ENCODE results near the gene KLK14.

Gene KLK14

DNA sequence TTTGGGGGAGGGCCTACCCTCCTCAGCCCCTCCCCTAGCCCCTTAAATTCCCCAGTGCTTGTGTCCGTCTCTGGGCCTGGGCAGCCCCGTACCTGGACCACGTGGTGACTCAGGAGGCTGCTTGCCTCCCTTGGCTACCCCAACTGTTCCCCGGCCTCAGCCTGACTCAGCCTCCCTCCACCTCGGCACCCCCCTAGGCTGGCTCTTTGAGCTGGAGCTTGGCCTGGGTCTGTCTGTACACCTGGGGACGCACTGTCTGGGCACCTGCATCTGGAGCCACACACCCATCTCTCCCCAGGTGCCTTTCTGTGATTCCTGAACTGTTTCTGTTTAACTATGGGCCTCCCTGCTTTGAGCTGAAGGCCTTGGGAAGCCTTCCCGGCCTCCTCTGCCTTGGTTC lies 1.8 kb upstream of the KLK14 start:
- H3K4ac ChIP-seq (ENCODE audit: low read depth, low read length), result no peak overlapping the region
- no CpG with 5 or more reads among the region's 7 CpGs for WGBS (ENCODE audit: extremely low coverage, insufficient coverage, insufficient read length)
- no peaks in the 10 kb centered on the region for H3K79me1 ChIP-seq (ENCODE audit: low read length)
- no peaks in the 10 kb centered on the region for H3K79me2 ChIP-seq (ENCODE audit: control insufficient read depth, insufficient read depth, low read length, poor library complexity)
- H3K4me3 ChIP-seq (ENCODE audit: low read depth, low read length), result no peak overlapping the region
- no peaks in the 10 kb centered on the region for H3K4me1 ChIP-seq (ENCODE audit: control insufficient read depth in 1 of 2, insufficient read depth in 2 of 2, low read length in 2 of 2)
- no peak for DNase-seq
- H2AFZ ChIP-seq (ENCODE audit: insufficient read depth, low read length, poor library complexity), result no peak overlapping the region
- no peak overlapping the region for H2AK5ac ChIP-seq (ENCODE audit: low read length)
- no peak overlapping the region for H3K23ac ChIP-seq (ENCODE audit: low read length)
- H3K9ac ChIP-seq (ENCODE audit: low read length), result no peak overlapping the region
- H3K4me2 ChIP-seq (ENCODE audit: low read length), result no peak overlapping the region
- H3K27ac ChIP-seq (ENCODE audit: low read depth, low read length), result no peak overlapping the region
- H4K91ac ChIP-seq (ENCODE audit: low read depth, low read length), result no peak overlapping the region
- H4K8ac ChIP-seq (ENCODE audit: low read depth, low read length), result no peak overlapping the region
- no peak overlapping the region for H4K12ac ChIP-seq (ENCODE audit: low read depth, low read length)
- no peak overlapping the region for H3K14ac ChIP-seq (ENCODE audit: low read length)
- H3K36me3 ChIP-seq (ENCODE audit: control insufficient read depth in 1 of 2, insufficient read depth in 2 of 2, low read length in 2 of 2), result no peaks in the 10 kb centered on the region
- no peak overlapping the region for H2BK5ac ChIP-seq (ENCODE audit: low read depth, low read length, poor library complexity)
- no peak overlapping the region for H2BK120ac ChIP-seq (ENCODE audit: insufficient read depth, low read length, poor library complexity)
- no peak overlapping the region for H2BK12ac ChIP-seq (ENCODE audit: low read length)
- H3K27me3 ChIP-seq (ENCODE audit: insufficient read depth, low read length), result no peaks in the 10 kb centered on the region
- H3K9me3 ChIP-seq (ENCODE audit: insufficient read depth, low read depth, low read length), result no peaks in the 10 kb centered on the region
- H3K18ac ChIP-seq (ENCODE audit: low read length), result no peak overlapping the region

DNA sequence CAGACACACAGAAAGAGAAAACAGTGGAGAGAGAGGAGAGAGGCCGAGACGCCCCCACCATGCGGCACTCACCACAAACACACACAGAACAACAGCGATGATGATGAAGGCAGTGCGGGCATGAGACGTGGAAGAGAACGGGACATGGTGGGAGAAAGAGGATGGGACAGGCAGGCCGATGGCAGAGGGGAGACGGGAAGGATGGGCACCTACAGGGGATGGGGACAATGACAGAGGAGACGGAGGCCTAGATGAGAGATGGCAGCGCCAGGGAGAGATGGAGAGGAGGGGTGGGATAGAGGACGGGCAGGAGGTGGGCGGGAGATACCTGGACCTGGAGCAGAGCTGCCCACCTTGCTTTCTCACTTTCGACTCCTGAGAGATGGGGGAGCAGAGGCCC lies 1.1 kb upstream of the KLK14 start:
- Histone ChIP-seq H3K14ac (ENCODE audit: low read length) (no peak overlapping the region), H4K12ac (ENCODE audit: low read depth, low read length) (no peak overlapping the region)
- WGBS (ENCODE audit: extremely low coverage, insufficient coverage, insufficient read length), result no CpG with 5 or more reads among the region's 14 CpGs

DNA sequence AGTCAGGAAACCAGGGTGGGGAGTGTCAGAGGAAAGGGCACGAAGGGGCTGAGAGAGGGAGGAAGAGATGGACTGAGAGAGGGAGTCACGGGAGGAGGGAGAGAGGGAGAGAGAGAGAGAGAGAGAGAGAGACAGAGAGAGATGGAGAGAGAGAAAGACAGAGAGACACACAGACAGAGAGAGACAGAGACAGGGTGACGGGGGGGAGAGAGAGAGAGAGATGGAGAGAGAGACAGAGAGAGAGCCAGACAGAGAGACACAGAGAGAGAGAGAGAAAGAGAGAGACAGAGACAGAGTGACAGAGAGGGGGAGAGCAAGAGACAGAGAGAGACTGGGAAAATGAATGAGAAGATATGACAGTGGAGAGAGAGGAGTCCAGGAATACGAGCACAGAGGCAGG lies 494 bp upstream of the KLK14 start:
- Histone ChIP-seq H3K27ac (ENCODE audit: low read depth, low read length) (no peak overlapping the region), H4K91ac (ENCODE audit: low read depth, low read length) (no peak overlapping the region), H3K27me3 (ENCODE audit: insufficient read depth, low read length) (no peaks in the 10 kb centered on the region), H3K18ac (ENCODE audit: low read length) (no peak overlapping the region), H4K12ac (ENCODE audit: low read depth, low read length) (no peak overlapping the region), H2AFZ (ENCODE audit: insufficient read depth, low read length, poor library complexity) (no peak overlapping the region), H3K4me2 (ENCODE audit: low read length) (no peak overlapping the region), H2BK5ac (ENCODE audit: low read depth, low read length, poor library complexity) (no peak overlapping the region), H3K9ac (ENCODE audit: low read length) (no peak overlapping the region), H3K36me3 (ENCODE audit: control insufficient read depth in 1 of 2, insufficient read depth in 2 of 2, low read length in 2 of 2) (no peaks in the 10 kb centered on the region), H3K23ac (ENCODE audit: low read length) (no peak overlapping the region), H2BK12ac (ENCODE audit: low read length) (no peak overlapping the region), H3K14ac (ENCODE audit: low read length) (no peak overlapping the region), H3K4ac (ENCODE audit: low read depth, low read length) (no peak overlapping the region), H3K79me1 (ENCODE audit: low read length) (no peaks in the 10 kb centered on the region), H3K4me3 (ENCODE audit: low read depth, low read length) (no peak overlapping the region), H2AK5ac (ENCODE audit: low read length) (no peak overlapping the region), H2BK120ac (ENCODE audit: insufficient read depth, low read length, poor library complexity) (no peak overlapping the region), H3K79me2 (ENCODE audit: control insufficient read depth, insufficient read depth, low read length, poor library complexity) (no peaks in the 10 kb centered on the region), H3K4me1 (ENCODE audit: control insufficient read depth in 1 of 2, insufficient read depth in 2 of 2, low read length in 2 of 2) (no peaks in the 10 kb centered on the region), H3K9me3 (ENCODE audit: insufficient read depth, low read depth, low read length) (peaks cover 2% of the 10 kb centered on the region), H4K8ac (ENCODE audit: low read depth, low read length) (no peak overlapping the region)
- WGBS (ENCODE audit: extremely low coverage, insufficient coverage, insufficient read length), result no CpG with 5 or more reads among the region's 4 CpGs
- no peak for DNase-seq

More for the DNA sequence above, 1.1 kb upstream of the KLK14 start:
- no peak overlapping the region for H2AFZ ChIP-seq (ENCODE audit: insufficient read depth, low read length, poor library complexity)
- no peaks in the 10 kb centered on the region for H3K36me3 ChIP-seq (ENCODE audit: control insufficient read depth in 1 of 2, insufficient read depth in 2 of 2, low read length in 2 of 2)
- no peak overlapping the region for H2BK120ac ChIP-seq (ENCODE audit: insufficient read depth, low read length, poor library complexity)
- H2AK5ac ChIP-seq (ENCODE audit: low read length), result no peak overlapping the region
- H3K9ac ChIP-seq (ENCODE audit: low read length), result no peak overlapping the region
- no peaks in the 10 kb centered on the region for H3K79me2 ChIP-seq (ENCODE audit: control insufficient read depth, insufficient read depth, low read length, poor library complexity)
- H3K27me3 ChIP-seq (ENCODE audit: insufficient read depth, low read length), result no peaks in the 10 kb centered on the region
- no peak overlapping the region for H3K4me3 ChIP-seq (ENCODE audit: low read depth, low read length)
- H3K79me1 ChIP-seq (ENCODE audit: low read length), result no peaks in the 10 kb centered on the region
- no peak overlapping the region for H2BK5ac ChIP-seq (ENCODE audit: low read depth, low read length, poor library complexity)
- H3K27ac ChIP-seq (ENCODE audit: low read depth, low read length), result no peak overlapping the region
- H4K91ac ChIP-seq (ENCODE audit: low read depth, low read length), result no peak overlapping the region
- no peak overlapping the region for H3K18ac ChIP-seq (ENCODE audit: low read length)
- H3K23ac ChIP-seq (ENCODE audit: low read length), result no peak overlapping the region
- no peak overlapping the region for H3K4ac ChIP-seq (ENCODE audit: low read depth, low read length)
- H2BK12ac ChIP-seq (ENCODE audit: low read length), result no peak overlapping the region
- no peaks in the 10 kb centered on the region for H3K4me1 ChIP-seq (ENCODE audit: control insufficient read depth in 1 of 2, insufficient read depth in 2 of 2, low read length in 2 of 2)
- H3K9me3 ChIP-seq (ENCODE audit: insufficient read depth, low read depth, low read length), result peaks cover 2% of the 10 kb centered on the region
- H4K8ac ChIP-seq (ENCODE audit: low read depth, low read length), result no peak overlapping the region
- no peak for DNase-seq
- no peak overlapping the region for H3K4me2 ChIP-seq (ENCODE audit: low read length)

DNA sequence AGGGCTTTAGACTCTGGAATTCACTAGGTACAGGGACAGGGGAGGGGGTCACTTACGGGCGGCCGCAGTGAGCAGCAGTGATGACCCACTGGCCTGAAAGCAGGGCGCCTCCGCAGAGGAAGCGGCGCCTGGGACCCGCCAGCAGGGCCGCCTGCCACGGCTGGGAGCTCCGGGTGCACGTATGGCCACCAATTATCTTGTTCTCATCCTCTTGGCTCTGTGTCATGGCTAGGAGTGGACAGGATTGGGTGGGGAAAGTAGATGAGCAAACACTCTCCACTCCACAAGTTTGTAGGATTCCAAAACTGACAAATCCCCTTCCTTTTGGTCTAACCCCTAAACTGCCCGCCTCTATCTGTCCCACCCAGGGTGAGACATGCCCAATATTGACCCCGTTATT lies 1.2 kb downstream of the KLK14 start:
- Histone ChIP-seq H3K36me3 (ENCODE audit: control insufficient read depth in 1 of 2, insufficient read depth in 2 of 2, low read length in 2 of 2) (no peaks in the 10 kb centered on the region), H4K8ac (ENCODE audit: low read depth, low read length) (no peak overlapping the region), H3K9me3 (ENCODE audit: insufficient read depth, low read depth, low read length) (peaks cover 2% of the 10 kb centered on the region), H3K4ac (ENCODE audit: low read depth, low read length) (no peak overlapping the region), H2BK12ac (ENCODE audit: low read length) (no peak overlapping the region), H2AK5ac (ENCODE audit: low read length) (no peak overlapping the region), H3K79me1 (ENCODE audit: low read length) (no peaks in the 10 kb centered on the region), H3K4me2 (ENCODE audit: low read length) (no peak overlapping the region), H2AFZ (ENCODE audit: insufficient read depth, low read length, poor library complexity) (no peak overlapping the region), H2BK120ac (ENCODE audit: insufficient read depth, low read length, poor library complexity) (no peak overlapping the region), H3K9ac (ENCODE audit: low read length) (no peak overlapping the region), H4K91ac (ENCODE audit: low read depth, low read length) (no peak overlapping the region), H3K79me2 (ENCODE audit: control insufficient read depth, insufficient read depth, low read length, poor library complexity) (no peaks in the 10 kb centered on the region), H3K4me3 (ENCODE audit: low read depth, low read length) (no peak overlapping the region), H3K18ac (ENCODE audit: low read length) (no peak overlapping the region), H3K27me3 (ENCODE audit: insufficient read depth, low read length) (no peaks in the 10 kb centered on the region), H3K4me1 (ENCODE audit: control insufficient read depth in 1 of 2, insufficient read depth in 2 of 2, low read length in 2 of 2) (no peaks in the 10 kb centered on the region), H3K23ac (ENCODE audit: low read length) (no peak overlapping the region), H3K27ac (ENCODE audit: low read depth, low read length) (no peak overlapping the region), H3K14ac (ENCODE audit: low read length) (no peak overlapping the region), H4K12ac (ENCODE audit: low read depth, low read length) (no peak overlapping the region), H2BK5ac (ENCODE audit: low read depth, low read length, poor library complexity) (no peak overlapping the region)
- DNase-seq, result no peak
- no CpG with 5 or more reads among the region's 14 CpGs for WGBS (ENCODE audit: extremely low coverage, insufficient coverage, insufficient read length)

All from trophoblast cell (in vitro differentiated cells and primary cell).